Measurements from ENCODE around the gene ARRB2. TPM values are rescaled to one million over a fixed set of nuclear protein-coding genes. Genes with fewer than 3 reads are reported as not detected.

Gene ARRB2
- total and polyA plus RNA-seq, 2 experiments from 2014 or later: 17.3 to 23.3 TPM

- TF ChIP-seq CTCF (IDR thresholded peaks at IDR 0.05; ENCODE audit: low read depth, low read length): no peak
- Histone ChIP-seq H3K4me3 (no peak overlapping the region), H3K27ac (no peak overlapping the region), H3K36me3 (peaks cover 6% of the 10 kb centered on the region), H3K9me3 (ENCODE audit: low read depth) (no peaks in the 10 kb centered on the region), H3K27me3 (no peaks in the 10 kb centered on the region), H3K4me1 (ENCODE audit: low read depth) (peaks cover 8% of the 10 kb centered on the region)
- no peak for DNase-seq (ENCODE audit: low read depth in 1 of 2, low spot score in 1 of 2)
Measured at GRCh38 chr17:4667166-4667565, 43.3 kb upstream of the ARRB2 start.

- DNase-seq (ENCODE audit: low read depth in 1 of 2, low spot score in 1 of 2): no peak
- no peak overlapping the region for H3K4me3 ChIP-seq
- no peaks in the 10 kb centered on the region for H3K27me3 ChIP-seq
- TF ChIP-seq CTCF (IDR thresholded peaks at IDR 0.05; ENCODE audit: low read depth, low read length): no peak
- no peak overlapping the region for H3K27ac ChIP-seq
- no peaks in the 10 kb centered on the region for H3K9me3 ChIP-seq (ENCODE audit: low read depth)
- peaks cover 33% of the 10 kb centered on the region for H3K36me3 ChIP-seq
- peaks cover 9% of the 10 kb centered on the region for H3K4me1 ChIP-seq (ENCODE audit: low read depth)
Measured at GRCh38 chr17:4672055-4672630, 38.3 kb upstream of the ARRB2 start.

GRCh38 chr17:4672751-4673150, 37.7 kb upstream of the ARRB2 start:
- DNase-seq (ENCODE audit: low read depth in 1 of 2, low spot score in 1 of 2): no peak
- Histone ChIP-seq H3K27ac (no peak overlapping the region), H3K9me3 (ENCODE audit: low read depth) (no peaks in the 10 kb centered on the region), H3K4me3 (no peak overlapping the region), H3K4me1 (ENCODE audit: low read depth) (peaks cover 14% of the 10 kb centered on the region), H3K36me3 (peaks cover 33% of the 10 kb centered on the region), H3K27me3 (no peaks in the 10 kb centered on the region)
- TF ChIP-seq CTCF (IDR thresholded peaks at IDR 0.05; ENCODE audit: low read depth, low read length): no peak

- TF ChIP-seq CTCF (IDR thresholded peaks at IDR 0.05; ENCODE audit: low read depth, low read length): no peak
- Histone ChIP-seq H3K36me3 (peaks cover 33% of the 10 kb centered on the region), H3K9me3 (ENCODE audit: low read depth) (no peaks in the 10 kb centered on the region), H3K4me1 (ENCODE audit: low read depth) (peaks cover 18% of the 10 kb centered on the region), H3K4me3 (no peak overlapping the region), H3K27me3 (no peaks in the 10 kb centered on the region), H3K27ac (no peak overlapping the region)
- no peak for DNase-seq (ENCODE audit: low read depth in 1 of 2, low spot score in 1 of 2)
Measured at GRCh38 chr17:4673169-4673568, 37.3 kb upstream of the ARRB2 start.

GRCh38 chr17:4673986-4674684, 36.3 kb upstream of the ARRB2 start:
- no peaks in the 10 kb centered on the region for H3K9me3 ChIP-seq (ENCODE audit: low read depth)
- DNase-seq (ENCODE audit: low read depth in 1 of 2, low spot score in 1 of 2): no peak
- peaks cover 33% of the 10 kb centered on the region for H3K36me3 ChIP-seq
- TF ChIP-seq CTCF (IDR thresholded peaks at IDR 0.05; ENCODE audit: low read depth, low read length): no peak
- no peak overlapping the region for H3K27ac ChIP-seq
- no peak overlapping the region for H3K4me3 ChIP-seq
- H3K27me3 ChIP-seq: no peaks in the 10 kb centered on the region
- peaks cover 25% of the 10 kb centered on the region for H3K4me1 ChIP-seq (ENCODE audit: low read depth)
